ENCODE data around the gene STXBP6.

STXBP6 gene

GRCh38 chr14:24814944-24815343 is 235.0 kb downstream of the STXBP6 start:
- no peaks in the 10 kb centered on the region for H3K36me3 ChIP-seq
- peaks cover 0 to 11% (median 0%) of the 10 kb centered on the region in 4 donors for H3K4me1 ChIP-seq
- TF ChIP-seq CTCF (IDR thresholded peaks at IDR 0.05): no peak
- no peaks in the 10 kb centered on the region for H3K27me3 ChIP-seq
- H3K4me3 ChIP-seq: no peak overlapping the region
- H3K9me3 ChIP-seq: no peaks in the 10 kb centered on the region
- intact Hi-C loops (cut with DNase I; ENCODE audit: low total_unique reads): loop anchor here (10.0 kb wide), 1 partner anchor 320 kb away; no protein-coding TSS in a partner anchor
- DNase-seq: no peak
- no peak overlapping the region for H3K27ac ChIP-seq

DNA sequence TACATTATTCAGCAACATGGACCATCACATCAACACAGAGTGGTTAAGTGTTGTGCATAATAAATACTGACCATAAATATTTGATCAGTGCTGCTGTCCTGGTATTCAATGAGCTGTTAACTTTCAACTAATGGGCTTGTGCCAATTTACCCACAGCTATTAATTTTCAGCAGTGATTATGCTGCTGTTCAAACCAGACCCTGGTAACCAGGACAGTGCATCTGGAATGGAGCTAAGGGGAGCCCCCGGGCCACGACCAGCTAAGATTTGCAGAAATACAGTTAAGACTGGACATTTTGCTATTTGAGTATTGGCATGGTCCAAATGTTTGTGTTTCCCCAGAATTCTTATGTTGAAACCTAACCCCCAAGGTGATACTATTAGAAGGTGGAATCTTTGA is 235.6 kb downstream of the STXBP6 start:
- peaks cover 0 to 11% (median 0%) of the 10 kb centered on the region in 4 donors for H3K4me1 ChIP-seq
- H3K9me3 ChIP-seq: no peaks in the 10 kb centered on the region
- no peaks in the 10 kb centered on the region for H3K36me3 ChIP-seq
- no peak for TF ChIP-seq CTCF (IDR thresholded peaks at IDR 0.05)
- no peak overlapping the region for H3K27ac ChIP-seq
- intact Hi-C loops (cut with DNase I; ENCODE audit: low total_unique reads): loop anchor here (10.0 kb wide), 1 partner anchor 320 kb away; no protein-coding TSS in a partner anchor
- no peak overlapping the region for H3K4me3 ChIP-seq
- DNase-seq: no peak
- no peaks in the 10 kb centered on the region for H3K27me3 ChIP-seq

DNA sequence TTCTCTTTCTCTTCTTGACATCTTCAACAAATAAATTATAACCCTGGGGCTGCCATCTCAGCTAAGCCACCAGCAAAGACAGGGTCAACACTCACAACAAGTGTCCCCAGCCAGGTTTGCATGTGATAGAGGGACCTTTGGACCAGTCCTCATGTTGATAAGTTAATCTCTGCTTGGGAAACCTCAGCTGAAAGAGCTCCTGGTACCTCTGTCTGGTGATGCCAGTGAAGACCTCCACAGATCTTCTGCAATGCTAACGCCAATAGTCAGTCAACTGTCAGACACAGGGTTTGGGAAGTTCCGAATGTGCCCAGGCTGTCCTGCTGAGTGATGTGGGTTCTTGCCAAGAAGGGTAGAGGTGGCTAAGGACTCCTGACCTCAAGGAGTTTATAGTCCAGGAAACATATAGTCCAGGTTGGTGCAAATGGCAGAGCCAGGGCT is 236.1 kb downstream of the STXBP6 start:
- DNase-seq: no peak
- no peak for TF ChIP-seq CTCF (IDR thresholded peaks at IDR 0.05)
- intact Hi-C loops (cut with DNase I; ENCODE audit: low total_unique reads): loop anchor here (10.0 kb wide), 1 partner anchor 321 kb away; no protein-coding TSS in a partner anchor
- H3K4me1 ChIP-seq: peaks cover 0 to 11% (median 0%) of the 10 kb centered on the region in 4 donors
- no peaks in the 10 kb centered on the region for H3K27me3 ChIP-seq
- no peak overlapping the region for H3K27ac ChIP-seq
- H3K9me3 ChIP-seq: no peaks in the 10 kb centered on the region
- no peak overlapping the region for H3K4me3 ChIP-seq
- H3K36me3 ChIP-seq: no peaks in the 10 kb centered on the region

DNA sequence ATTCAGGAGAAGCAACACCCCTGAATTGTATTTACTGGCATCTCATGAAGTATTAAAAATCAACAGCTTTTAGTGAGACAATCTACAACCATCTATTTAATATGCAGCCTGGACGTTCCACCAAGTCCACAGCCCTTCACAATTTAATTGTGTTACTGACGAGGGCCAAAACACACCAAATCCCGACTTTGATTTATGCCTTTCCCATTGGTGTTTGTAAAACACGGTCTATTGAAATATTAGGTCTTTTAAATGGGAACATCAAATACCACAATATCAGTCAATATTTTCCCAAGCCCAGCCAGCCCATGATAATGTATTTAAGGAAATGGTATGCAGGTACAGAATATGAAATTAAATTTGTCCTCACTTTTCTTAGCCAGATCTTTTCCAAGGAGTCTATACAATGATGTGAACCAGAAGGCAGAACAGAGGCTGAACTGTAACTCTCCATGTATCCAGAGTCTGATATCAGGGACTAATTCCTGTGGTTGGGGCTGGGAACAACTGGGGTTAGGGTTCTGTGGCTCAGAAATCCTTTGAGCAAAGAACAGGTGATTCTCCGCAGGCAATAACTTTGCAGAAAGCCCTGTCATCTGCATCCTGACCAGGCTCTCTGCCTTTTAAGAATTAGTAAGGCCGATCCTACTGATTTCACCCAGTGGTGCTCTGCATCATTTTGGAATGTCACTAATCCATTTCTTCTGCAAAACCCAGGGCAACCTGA is 236.7 kb downstream of the STXBP6 start:
- Histone ChIP-seq H3K9me3 (no peaks in the 10 kb centered on the region), H3K36me3 (no peaks in the 10 kb centered on the region), H3K27me3 (no peaks in the 10 kb centered on the region), H3K4me1 (peaks cover 0 to 9% (median 0%) of the 10 kb centered on the region in 4 donors), H3K4me3 (no peak overlapping the region), H3K27ac (no peak overlapping the region)
- no peak for DNase-seq
- intact Hi-C loops (cut with DNase I; ENCODE audit: low total_unique reads): loop anchor here (10.0 kb wide), 1 partner anchor 322 kb away; no protein-coding TSS in a partner anchor
- no peak for TF ChIP-seq CTCF (IDR thresholded peaks at IDR 0.05)

DNA sequence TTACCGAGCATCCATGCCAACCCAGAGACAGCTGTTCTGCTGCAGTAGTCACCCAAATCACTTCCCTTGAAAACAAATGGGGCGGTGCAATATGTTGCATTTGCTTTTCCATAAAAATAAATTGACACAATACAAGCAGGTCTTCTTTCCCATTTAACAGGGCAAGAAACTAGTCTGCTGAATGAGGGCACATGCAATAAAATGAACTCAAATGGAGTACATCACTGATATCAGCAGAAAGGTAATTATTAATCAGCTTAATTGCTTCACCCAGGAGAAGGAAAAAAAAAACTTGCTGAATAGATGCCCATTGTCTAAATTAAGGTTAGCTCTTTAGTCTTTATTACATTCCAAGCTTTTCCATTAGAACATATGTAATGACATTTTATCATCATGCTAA is 240.8 kb downstream of the STXBP6 start:
- intact Hi-C loops (cut with DNase I; ENCODE audit: low total_unique reads): no loop called here
- no peak for DNase-seq

More for the DNA sequence above, 240.8 kb downstream of the STXBP6 start:
- Histone ChIP-seq H3K4me1 (no peaks in the 10 kb centered on the region), H3K27ac (no peak overlapping the region), H3K4me3 (no peak overlapping the region), H3K9me3 (no peaks in the 10 kb centered on the region), H3K27me3 (no peaks in the 10 kb centered on the region), H3K36me3 (no peaks in the 10 kb centered on the region)
- no peak for TF ChIP-seq CTCF (IDR thresholded peaks at IDR 0.05)
